H4 (cell line): ENCODE results near the gene ME1. TPM values are rescaled to one million over a fixed set of nuclear protein-coding genes. Genes with fewer than 3 reads are reported as not detected.
"Not testable (repeated sequence)": the region's sequence is repeated elsewhere in the genome, so short reads cannot be mapped to it uniquely, and the experiment has no call there.

Experiments
- DNase-seq: peaks from one replicate; pipeline ENCODE4 v3.0.0-alpha.2; 2015; ENCODE audit warnings: low spot score
- total RNA-seq: library from RNA; depleted of rRNA; stranded (reverse); fragments of >200 nt; shearing (Covaris generic); gene quantifications from 2 replicates; pipeline ENCODE4 v1.2.3, GENCODE V29; 2014; rRNA removed

The ME1 gene
- total RNA-seq = 49.6 and 53.1 TPM in 2 replicates

DNA sequence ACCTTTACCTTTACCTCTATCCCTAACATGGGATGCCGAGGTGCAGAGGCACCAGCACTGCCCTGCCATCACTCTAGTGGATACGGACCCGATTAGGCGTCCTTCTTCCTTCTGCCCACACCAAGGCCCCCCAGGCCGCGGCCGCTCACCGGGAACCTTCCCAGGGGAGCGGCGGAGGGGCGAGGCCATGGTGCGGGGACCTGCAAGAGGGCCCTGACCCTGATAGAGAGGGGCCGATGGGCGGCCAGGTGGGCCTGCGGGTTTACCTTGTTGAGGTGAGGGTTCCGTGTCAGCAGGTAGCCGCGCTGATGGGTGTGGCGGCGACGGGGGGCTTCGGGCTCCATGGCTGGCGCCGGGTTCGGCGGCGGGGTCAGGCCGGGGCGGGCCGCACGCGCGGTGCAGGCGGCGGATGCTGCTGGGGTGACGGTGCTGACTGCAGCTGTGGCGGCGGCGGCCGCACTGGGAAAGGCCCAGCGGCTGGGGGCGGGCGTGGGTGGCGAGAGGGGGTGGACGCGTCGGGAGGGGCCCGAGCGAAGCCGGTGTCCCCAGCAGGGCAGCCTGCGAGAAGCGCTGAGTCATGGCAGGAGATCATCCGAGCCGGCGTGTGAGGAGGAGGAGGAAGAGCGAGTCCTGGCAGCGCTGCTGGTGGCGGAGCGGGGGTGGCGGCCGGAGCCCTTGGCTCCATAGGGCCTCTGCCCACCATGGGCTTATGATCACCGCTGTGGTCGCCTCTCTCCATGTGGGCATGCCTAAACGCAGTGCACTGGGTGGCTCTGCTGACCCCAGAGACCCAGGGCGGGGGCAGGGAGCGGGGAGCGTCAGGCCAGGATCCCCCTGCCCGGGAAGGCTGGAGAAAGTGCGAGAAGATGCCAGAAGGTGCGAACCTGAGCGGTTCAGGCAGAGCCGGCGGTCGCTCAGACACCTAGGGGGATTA, at the start of gene ME1:
Gene ME1 (minus strand): TSS at position 441 of the 934 bp plus-strand sequence. CDS start 97 bp downstream, at position 344.
- peak; percentile 87 for DNase-seq

GRCh38 chr6:83480470-83480869, 49.6 kb upstream of the ME1 start:
- no peak for DNase-seq

GRCh38 chr6:83479389-83479788, 48.5 kb upstream of the ME1 start:
- no peak for DNase-seq

DNA sequence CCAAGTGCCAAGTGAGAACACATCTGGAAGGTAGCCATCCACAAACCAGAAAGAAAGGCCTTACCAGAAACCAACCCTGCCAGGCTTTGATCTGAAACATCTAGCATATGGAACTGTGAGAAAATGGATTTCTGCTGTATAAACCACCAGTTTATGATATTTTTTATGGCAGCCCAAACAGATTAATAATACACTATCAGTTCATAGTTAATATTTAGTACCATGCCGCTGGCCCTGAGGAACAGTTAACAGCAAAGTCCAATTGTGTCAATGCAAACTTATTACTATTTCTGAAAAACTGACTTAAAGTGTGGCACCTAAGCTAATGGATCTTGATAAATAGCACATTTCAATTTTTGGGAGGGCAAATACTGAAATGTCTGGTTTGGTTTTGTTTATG, 46.1 kb upstream of the ME1 start:
- DNase-seq = no peak

GRCh38 chr6:83474309-83474708, 43.5 kb upstream of the ME1 start:
- peak; percentile 28 for DNase-seq

DNA sequence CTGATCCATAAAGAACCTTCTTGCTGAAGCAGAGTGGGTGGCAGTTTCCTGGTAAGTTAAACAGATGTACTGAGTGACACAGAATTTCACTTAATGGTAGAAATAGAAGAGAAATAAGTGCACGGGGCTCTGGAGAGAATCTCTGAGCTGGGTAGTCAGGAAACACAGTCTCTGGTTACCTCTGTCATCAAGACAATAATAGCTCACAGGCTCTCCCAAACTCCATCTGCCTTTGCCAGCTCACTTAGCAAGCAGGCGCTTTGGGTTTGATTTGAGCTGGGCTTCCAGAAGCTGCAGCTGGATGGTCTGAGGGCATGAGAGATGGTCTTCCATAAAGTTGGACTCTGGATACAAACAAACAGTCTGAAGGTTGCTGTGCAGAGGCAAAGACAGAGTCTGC, 41.9 kb upstream of the ME1 start:
- no peak for DNase-seq

- no peak for DNase-seq
Measured at GRCh38 chr6:83470587-83470986, 39.7 kb upstream of the ME1 start.

- no peak for DNase-seq
Measured at GRCh38 chr6:83470001-83470400, 39.1 kb upstream of the ME1 start.

GRCh38 chr6:83467620-83468036, 36.8 kb upstream of the ME1 start:
- DNase-seq = no peak

DNA sequence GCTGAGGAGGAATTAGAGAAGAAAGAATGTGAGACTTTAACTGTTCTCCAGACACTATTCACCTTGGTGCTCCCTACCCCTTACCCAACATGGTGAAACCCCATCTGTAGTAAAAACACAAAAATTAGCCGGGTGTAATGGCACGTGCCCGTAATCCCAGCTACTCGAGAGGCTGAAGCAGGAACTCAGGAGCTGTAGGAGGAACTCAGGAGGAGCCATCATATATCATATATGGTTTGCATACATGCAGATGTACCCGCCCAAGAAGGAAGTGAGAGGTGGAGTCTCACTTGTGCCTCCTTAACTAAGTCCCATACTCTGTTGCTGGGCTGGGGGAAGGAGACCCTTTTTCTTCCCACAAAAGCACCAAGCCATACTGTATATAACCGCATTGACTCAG, 35.5 kb upstream of the ME1 start:
- no peak for DNase-seq

GRCh38 chr6:83464381-83465140, 33.7 kb upstream of the ME1 start:
- no peak for DNase-seq

DNA sequence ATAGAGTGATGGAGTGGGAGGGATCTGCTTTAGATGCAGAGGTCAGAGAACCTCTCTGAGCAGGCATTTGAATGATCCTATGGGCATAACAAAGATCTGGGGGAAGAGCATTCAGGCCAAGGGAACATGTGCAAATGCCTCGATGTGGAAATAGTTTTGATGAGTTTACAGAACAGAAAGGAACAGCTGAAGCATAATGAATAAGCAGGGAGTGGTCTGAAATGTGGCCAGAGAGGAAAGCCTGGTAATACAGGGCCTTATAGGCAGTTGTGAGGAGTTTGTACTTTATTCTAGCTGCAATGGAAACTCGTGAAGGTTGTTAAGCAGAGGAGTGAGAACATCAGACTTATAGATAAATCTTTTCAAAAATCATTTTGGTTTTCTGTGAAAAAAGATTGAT, 33.0 kb upstream of the ME1 start:
- DNase-seq = no peak

GRCh38 chr6:83462524-83462923, 31.7 kb upstream of the ME1 start:
- no peak for DNase-seq

DNA sequence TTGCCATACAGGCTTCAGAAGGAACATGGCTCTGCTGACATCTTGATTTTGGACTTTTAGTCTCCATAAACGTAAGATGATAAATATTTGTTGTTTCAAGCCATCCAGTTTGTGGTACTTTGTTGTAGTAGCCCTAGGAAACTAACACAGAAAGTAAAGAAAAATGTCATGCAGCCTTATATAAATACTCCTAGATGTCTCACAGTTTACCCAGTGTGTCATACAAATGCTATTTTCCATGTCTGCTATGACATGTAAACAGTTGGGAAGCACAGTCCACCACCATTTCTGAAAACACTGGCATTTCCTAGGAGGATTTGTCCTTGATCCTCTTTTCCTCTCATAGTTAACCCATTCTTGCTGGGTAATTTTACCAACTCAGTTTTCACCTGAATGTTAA, 30.6 kb upstream of the ME1 start:
- no peak for DNase-seq

GRCh38 chr6:83459663-83460062, 28.8 kb upstream of the ME1 start:
- DNase-seq = no peak

GRCh38 chr6:83450015-83450414, 19.2 kb upstream of the ME1 start:
- not testable (repeated sequence) for DNase-seq

GRCh38 chr6:83444086-83444699, 13.3 kb upstream of the ME1 start:
- DNase-seq = not testable (repeated sequence)

- DNase-seq = no peak
Measured at GRCh38 chr6:83443516-83443915, 12.7 kb upstream of the ME1 start.

DNA sequence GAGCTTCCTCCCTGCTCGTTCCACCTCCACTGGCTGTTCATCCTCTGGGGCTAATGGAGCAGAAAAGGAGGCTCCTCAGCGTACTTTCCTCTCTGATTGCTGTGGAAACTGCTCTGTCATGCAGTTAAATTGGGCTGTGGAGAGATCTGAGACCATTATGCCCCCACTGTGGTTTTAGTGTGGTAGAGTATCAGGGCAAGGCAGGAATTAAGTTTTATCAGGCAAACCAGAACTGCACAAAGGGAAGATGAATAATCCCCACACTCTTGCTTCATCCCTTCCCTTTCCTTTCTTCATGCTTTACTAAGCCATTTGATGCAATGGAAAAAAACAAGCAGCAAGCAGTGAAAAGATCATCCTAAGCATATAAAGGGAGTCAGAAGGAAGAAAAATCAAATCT, 11.9 kb upstream of the ME1 start:
- DNase-seq = peak; percentile 61

GRCh38 chr6:83439201-83439600, 8.3 kb upstream of the ME1 start:
- DNase-seq = no peak

GRCh38 chr6:83436674-83437073, 5.8 kb upstream of the ME1 start:
- DNase-seq = no peak

- no peak for DNase-seq
Measured at GRCh38 chr6:83433177-83433576, 2.3 kb upstream of the ME1 start.
